Suprapubic skin (tissue), 3 donors: Measurements from ENCODE around the gene RETSAT.

Source experiments
- EP300 ChIP-seq: sonication (generic); formaldehyde crosslinking; IDR thresholded peaks from one replicate; pipeline ENCODE4 v1.6.1; 2017; ENCODE audit warnings: antibody characterized with exemption
- POLR2A ChIP-seq, 2 donors: fragments of 450-650 bp; IDR thresholded peaks; one replicate each; pipeline ENCODE4 v1.6.1; 2017; ENCODE audit warnings: antibody characterized with exemption in 2 of 2, mild to moderate bottlenecking in 2 of 2, moderate library complexity in 2 of 2
- TF ChIP-seq, protein P1 (sequence below), 2 donors: fragments of 200-600 bp in 1 of 2; fragments of 450-650 bp in 1 of 2; sonication (generic) in 1 of 2; IDR thresholded peaks; one replicate each; pipeline ENCODE4 v1.5.1; 2016 to 2019; ENCODE audit warnings: antibody characterized with exemption in 2 of 2, mild to moderate bottlenecking in 1 of 2, moderate library complexity in 1 of 2

GRCh38 chr2:85344356-85344954 lies 9.9 kb downstream of the RETSAT start:
- no peak for TF ChIP-seq POLR2A (IDR thresholded peaks at IDR 0.05)
- TF ChIP-seq, protein P1, sequence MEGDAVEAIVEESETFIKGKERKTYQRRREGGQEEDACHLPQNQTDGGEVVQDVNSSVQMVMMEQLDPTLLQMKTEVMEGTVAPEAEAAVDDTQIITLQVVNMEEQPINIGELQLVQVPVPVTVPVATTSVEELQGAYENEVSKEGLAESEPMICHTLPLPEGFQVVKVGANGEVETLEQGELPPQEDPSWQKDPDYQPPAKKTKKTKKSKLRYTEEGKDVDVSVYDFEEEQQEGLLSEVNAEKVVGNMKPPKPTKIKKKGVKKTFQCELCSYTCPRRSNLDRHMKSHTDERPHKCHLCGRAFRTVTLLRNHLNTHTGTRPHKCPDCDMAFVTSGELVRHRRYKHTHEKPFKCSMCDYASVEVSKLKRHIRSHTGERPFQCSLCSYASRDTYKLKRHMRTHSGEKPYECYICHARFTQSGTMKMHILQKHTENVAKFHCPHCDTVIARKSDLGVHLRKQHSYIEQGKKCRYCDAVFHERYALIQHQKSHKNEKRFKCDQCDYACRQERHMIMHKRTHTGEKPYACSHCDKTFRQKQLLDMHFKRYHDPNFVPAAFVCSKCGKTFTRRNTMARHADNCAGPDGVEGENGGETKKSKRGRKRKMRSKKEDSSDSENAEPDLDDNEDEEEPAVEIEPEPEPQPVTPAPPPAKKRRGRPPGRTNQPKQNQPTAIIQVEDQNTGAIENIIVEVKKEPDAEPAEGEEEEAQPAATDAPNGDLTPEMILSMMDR (IDR thresholded peaks at IDR 0.05) = no peak
- no peak for TF ChIP-seq EP300
